HCT116 (cell line): ENCODE measurements around the gene ZNF695. TPM values are rescaled to one million over a fixed set of nuclear protein-coding genes. Genes with fewer than 3 reads are reported as not detected.
A peak's percentile ranks its signal among the peaks of the same experiment; 100 is the strongest.
"Not testable (repeated sequence)": the region's sequence is repeated elsewhere in the genome, so short reads cannot be mapped to it uniquely, and the experiment has no call there.

Experiments used
- ATAC-seq: fragments of 200-7000 bp; cut with Tn5 transposase; 2 replicates; pipeline ENCODE4 v1.9.1; 2020; ENCODE audit warnings: mild to moderate bottlenecking, moderate library complexity
- BruUV-seq: library from RNA; stranded (reverse); fragments of 400-500 nt; replicated peaks from 2 replicates; lab custom pipeline; 2021; lab: Mats Ljungman, UMichigan
- CTCF ChIA-PET: fragments of 300-600 bp; sonication (Branson Sonifier 250); formaldehyde crosslinking; loops from one replicate; lab custom pipeline; 2021; ENCODE audit warnings: antibody characterized with exemption; lab: Charles Lee
- POLR2A ChIA-PET: fragments of 300-600, 350-600 bp; sonication (Branson Sonifier 250); formaldehyde crosslinking; loops from one replicate; lab custom pipeline; 2021; ENCODE audit warnings: antibody characterized with exemption; lab: Charles Lee
- RAD21 ChIA-PET, 2 experiments: fragments of 300-600 bp; sonication (Branson Sonifier 250); formaldehyde crosslinking; loops; one replicate each; lab custom pipeline; 2023; ENCODE audit warnings: low total read pairs in 2 of 2; ENCODE audit not compliant: uncharacterized antibody in 2 of 2, unreplicated experiment in 2 of 2, low non-redundant PET in 1 of 2; lab: Charles Lee
- DNase-seq: peaks from one replicate; pipeline ENCODE4 v3.0.0-alpha.2; 2010; ENCODE audit warnings: low read depth, low spot score
- H2AFZ ChIP-seq: fragments of 200-600 bp; shearing (Covaris generic), sonication (generic); 2 replicates; pipeline ENCODE4 v1.6.1; 2017; ENCODE audit warnings: low read depth, mixed run types, mixed read lengths, antibody characterized with exemption, low read length; ENCODE audit not compliant: poor library complexity, severe bottlenecking
- H3K27ac ChIP-seq: 2 replicates; pipeline ENCODE4 v1.5.1; 2012; ENCODE audit warnings: low read depth, low read length
- H3K27me3 ChIP-seq: fragments of 200-600 bp; sonication (generic); 2 replicates; pipeline ENCODE4 v1.6.1; 2016; ENCODE audit warnings: mixed run types, low read length, mixed read lengths; ENCODE audit not compliant: insufficient read depth
- H3K36me3 ChIP-seq, 2 experiments: fragments of 200-500 bp in 1 of 2; fragments of 200-600 bp in 1 of 2; sonication (Bioruptor generic) in 1 of 2; sonication (generic) in 1 of 2; 2 replicates each; pipeline versions ENCODE4 v1.5.1 to v1.6.1; 2014 to 2016; ENCODE audit warnings: low read length in 2 of 2, inconsistent platforms in 1 of 2, mixed read lengths in 1 of 2, mixed run types in 1 of 2; ENCODE audit not compliant: insufficient read depth in 2 of 2, control insufficient read depth in 1 of 2
- H3K4me1 ChIP-seq, 2 experiments: fragments of 200-600 bp in 1 of 2; sonication (generic) in 1 of 2; 2 replicates each; pipeline versions ENCODE4 v1.5.1 to v1.6.1; 2012 to 2017; ENCODE audit warnings: low read length in 2 of 2, inconsistent platforms in 1 of 2, mild to moderate bottlenecking in 1 of 2, mixed read lengths in 1 of 2, mixed run types in 1 of 2, moderate library complexity in 1 of 2; ENCODE audit not compliant: insufficient read depth in 2 of 2, control insufficient read depth in 1 of 2
- H3K4me2 ChIP-seq: fragments of 200-600 bp; sonication (generic); 2 replicates; pipeline ENCODE4 v1.6.1; 2017; ENCODE audit warnings: mixed run types, low read length, mixed read lengths
- H3K4me3 ChIP-seq, 2 experiments: fragments of 200-600 bp in 1 of 2; sonication (generic) in 1 of 2; replicated peaks in 1 of 2; 2 replicates each; pipeline ENCODE4 v1.5.1; 2011 to 2016; ENCODE audit warnings: low read length in 2 of 2, control low read depth in 1 of 2, low read depth in 1 of 2, mild to moderate bottlenecking in 1 of 2, mixed read lengths in 1 of 2, mixed run types in 1 of 2
- H3K79me2 ChIP-seq: fragments of 200-600 bp; sonication (generic); 2 replicates; pipeline ENCODE4 v1.6.1; 2017; ENCODE audit warnings: mild to moderate bottlenecking, mixed run types, low read length, moderate library complexity, mixed read lengths; ENCODE audit not compliant: insufficient read depth
- H3K9ac ChIP-seq: fragments of 200-600 bp; sonication (generic); 2 replicates; pipeline ENCODE4 v1.6.1; 2016; ENCODE audit warnings: low read length, mixed read lengths
- H3K9me2 ChIP-seq: fragments of 200-600 bp; sonication (generic), shearing (Covaris generic); 2 replicates; pipeline ENCODE4 v1.6.1; 2017; ENCODE audit warnings: mixed run types, mild to moderate bottlenecking, moderate library complexity; ENCODE audit not compliant: insufficient read depth
- H3K9me3 ChIP-seq, 2 experiments: fragments of 200-500 bp in 1 of 2; fragments of 200-600 bp in 1 of 2; sonication (Bioruptor generic) in 1 of 2; sonication (generic) in 1 of 2; 2 replicates each; pipeline ENCODE4 v1.6.1; 2014 to 2017; ENCODE audit warnings: low read length in 2 of 2, mixed read lengths in 2 of 2, inconsistent platforms in 1 of 2, low read depth in 1 of 2, mild to moderate bottlenecking in 1 of 2, mixed run types in 1 of 2, moderate library complexity in 1 of 2; ENCODE audit not compliant: control insufficient read depth in 1 of 2, insufficient read depth in 1 of 2
- H4K20me1 ChIP-seq: fragments of 200-600 bp; sonication (generic), shearing (Covaris generic); 2 replicates; pipeline ENCODE4 v1.6.1; 2017; ENCODE audit warnings: mixed run types, mild to moderate bottlenecking, moderate library complexity; ENCODE audit not compliant: insufficient read depth
- CBX3 ChIP-seq: IDR thresholded peaks from 2 replicates; pipeline ENCODE4 v1.6.1; 2012; ENCODE audit warnings: low read depth
- EZH2 ChIP-seq: fragments of 200-600 bp; sonication (generic); IDR thresholded peaks from 2 replicates; pipeline ENCODE4 v1.6.1; 2017; ENCODE audit warnings: antibody characterized with exemption, mixed run types
- FOSL1 ChIP-seq: IDR thresholded peaks from 2 replicates; pipeline ENCODE4 v1.6.1; 2012; ENCODE audit warnings: low read depth
- JUND ChIP-seq: IDR thresholded peaks from 2 replicates; pipeline ENCODE4 v1.6.1; 2012
- POLR2A ChIP-seq: IDR thresholded peaks from 2 replicates; pipeline ENCODE4 v1.7.0; 2011; ENCODE audit warnings: borderline replicate concordance; ENCODE audit not compliant: insufficient read depth, insufficient read length; ENCODE audit errors: extremely low read depth
- POLR2AphosphoS5 ChIP-seq: IDR thresholded peaks from 2 replicates; pipeline ENCODE4 v1.6.1; 2011; ENCODE audit warnings: mild to moderate bottlenecking, low read depth, low read length, moderate library complexity
- SP1 ChIP-seq: IDR thresholded peaks from 2 replicates; pipeline ENCODE4 v1.6.1; 2012; ENCODE audit warnings: low read depth
- ZFX ChIP-seq: fragments of 450-650 bp; IDR thresholded peaks from 2 replicates; pipeline ENCODE4 v1.6.1; 2017
- intact Hi-C: fragments of 100-400 bp; cut with micrococcal nuclease; formaldehyde crosslinking; loops from 2 replicates; pipeline ENCODE4 v1.10.0; 2022
- total RNA-seq: library from RNA; stranded (reverse); gene quantifications from one replicate; pipeline ENCODE4 v1.2.1, GENCODE V29; 2021; ENCODE audit not compliant: unreplicated experiment
- TF ChIP-seq, protein P1 (sequence below): IDR thresholded peaks from 2 replicates; pipeline ENCODE4 v1.6.1; 2011; ENCODE audit warnings: mild to moderate bottlenecking, low read length, moderate library complexity; ENCODE audit not compliant: insufficient replicate concordance; ENCODE audit errors: extremely low read depth
- TF ChIP-seq, protein P2 (sequence below): IDR thresholded peaks from 2 replicates; pipeline ENCODE4 v1.6.1; 2012

The ZNF695 gene
- total RNA-seq, 1 experiment from 2014 or later = 14.9 TPM

DNA sequence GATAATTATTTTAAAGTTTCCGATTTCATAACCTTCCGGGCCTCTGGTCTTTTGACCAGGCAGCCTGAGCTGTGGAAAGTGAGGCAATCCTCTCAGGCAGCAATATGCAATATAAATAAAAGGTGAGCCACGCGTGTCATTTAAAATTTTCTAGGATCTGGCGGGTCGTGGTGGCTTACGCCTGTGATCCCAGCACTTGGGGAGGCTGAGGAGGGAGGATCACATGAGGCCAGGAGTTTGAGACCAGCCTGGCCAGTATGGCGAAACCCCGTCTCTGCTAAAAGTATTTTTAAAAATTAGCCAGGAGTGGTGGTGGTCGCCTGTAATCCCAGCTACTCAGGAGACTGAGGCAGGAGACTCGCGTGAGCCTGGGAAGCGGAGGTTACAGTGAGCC lies 546 bp upstream of the ZNF695 start:
- ChIA-PET CTCF (no interaction called here), POLR2A (no interaction called here), RAD21 (no interaction called here)
- Histone ChIP-seq H3K27me3 (no peaks in the 10 kb centered on the region), H3K9ac (no peak overlapping the region), H3K79me2 (peaks cover 44% of the 10 kb centered on the region), H3K4me3 (peak overlapping the region; percentile 82 to 91), H3K27ac (no peak overlapping the region), H3K36me3 (peaks cover 0 to 16% of the 10 kb centered on the region in 2 experiments; a peak in 2 of 4 replicates), H2AFZ (peak overlapping the region; percentile 93), H4K20me1 (no peaks in the 10 kb centered on the region), H3K9me2 (no peaks in the 10 kb centered on the region), H3K4me2 (peak overlapping the region; percentile 78), H3K4me1 (peaks cover 7 to 10% of the 10 kb centered on the region in 2 experiments), H3K9me3 (peaks cover 7 to 8% of the 10 kb centered on the region in 2 experiments; a peak in 2 of 4 replicates)
- no TSS peak for BruUV-seq
- DNase-seq (no peak), ATAC-seq (peak; percentile 0; the same call in 1 of the 2 replicates)
- no peak for TF ChIP-seq POLR2AphosphoS5
- TF ChIP-seq FOSL1 = no peak
- TF ChIP-seq POLR2A = no peak
- no peak for TF ChIP-seq JUND
- TF ChIP-seq, protein P1, sequence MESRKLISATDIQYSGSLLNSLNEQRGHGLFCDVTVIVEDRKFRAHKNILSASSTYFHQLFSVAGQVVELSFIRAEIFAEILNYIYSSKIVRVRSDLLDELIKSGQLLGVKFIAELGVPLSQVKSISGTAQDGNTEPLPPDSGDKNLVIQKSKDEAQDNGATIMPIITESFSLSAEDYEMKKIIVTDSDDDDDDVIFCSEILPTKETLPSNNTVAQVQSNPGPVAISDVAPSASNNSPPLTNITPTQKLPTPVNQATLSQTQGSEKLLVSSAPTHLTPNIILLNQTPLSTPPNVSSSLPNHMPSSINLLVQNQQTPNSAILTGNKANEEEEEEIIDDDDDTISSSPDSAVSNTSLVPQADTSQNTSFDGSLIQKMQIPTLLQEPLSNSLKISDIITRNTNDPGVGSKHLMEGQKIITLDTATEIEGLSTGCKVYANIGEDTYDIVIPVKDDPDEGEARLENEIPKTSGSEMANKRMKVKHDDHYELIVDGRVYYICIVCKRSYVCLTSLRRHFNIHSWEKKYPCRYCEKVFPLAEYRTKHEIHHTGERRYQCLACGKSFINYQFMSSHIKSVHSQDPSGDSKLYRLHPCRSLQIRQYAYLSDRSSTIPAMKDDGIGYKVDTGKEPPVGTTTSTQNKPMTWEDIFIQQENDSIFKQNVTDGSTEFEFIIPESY = no peak
- no peak for TF ChIP-seq EZH2
- TF ChIP-seq SP1 = no peak
- TF ChIP-seq CBX3 = no peak
- TF ChIP-seq, protein P2, sequence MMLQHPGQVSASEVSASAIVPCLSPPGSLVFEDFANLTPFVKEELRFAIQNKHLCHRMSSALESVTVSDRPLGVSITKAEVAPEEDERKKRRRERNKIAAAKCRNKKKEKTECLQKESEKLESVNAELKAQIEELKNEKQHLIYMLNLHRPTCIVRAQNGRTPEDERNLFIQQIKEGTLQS = no peak
- no peak for TF ChIP-seq ZFX
- intact Hi-C loops = loop anchor here (5.0 kb wide), 1 partner anchor 69 kb away; the partner anchor contains the start of gene ZNF670

DNA sequence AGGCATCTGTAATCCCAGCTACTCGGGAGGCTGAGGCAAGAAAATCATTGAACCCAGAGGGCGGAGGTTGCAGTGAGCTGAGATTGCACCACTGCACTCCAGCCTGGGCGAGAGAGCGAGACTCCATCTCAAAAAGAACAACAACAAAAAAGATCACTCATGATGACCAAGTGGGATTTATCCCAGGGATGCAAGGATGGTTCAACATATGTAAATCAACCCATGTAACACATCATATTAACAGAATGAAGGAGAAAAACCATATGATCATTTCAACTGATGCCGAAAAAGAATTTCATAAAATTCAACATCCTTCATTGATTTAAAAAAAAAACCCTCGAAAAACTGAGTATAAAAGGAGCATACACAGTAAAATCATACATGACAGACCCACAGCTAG lies 3.8 kb downstream of the ZNF695 start:
- H4K20me1 ChIP-seq, DNase-seq, H3K27me3 ChIP-seq, CTCF ChIA-PET, H3K4me2 ChIP-seq, H3K27ac ChIP-seq, H3K4me3 ChIP-seq, H3K9ac ChIP-seq, H2AFZ ChIP-seq, intact Hi-C loops, ATAC-seq, BruUV-seq, RAD21 ChIA-PET, POLR2A ChIA-PET, H3K9me2 ChIP-seq: not testable (repeated sequence)
- Histone ChIP-seq H3K9me3 (peaks cover 25 to 27% of the 10 kb centered on the region in 2 experiments; a peak in 2 of 4 replicates), H3K36me3 (peaks cover 6 to 32% of the 10 kb centered on the region in 2 experiments), H3K4me1 (peaks cover 7 to 10% of the 10 kb centered on the region in 2 experiments), H3K79me2 (peaks cover 85% of the 10 kb centered on the region)
